NCI-H187 treated with DMSO at 0.1 percent for 48 hours (cell line): Measurements from ENCODE around the gene SGSH.

Experiments
- DNase-seq: peaks from one replicate; lab custom pipeline; 2025; lab: John Stamatoyannopoulos, UW

Gene SGSH

GRCh38 chr17:80183581-80184422, 36.3 kb downstream of the SGSH start:
- DNase-seq: no peak

GRCh38 chr17:80182845-80183223, 37.3 kb downstream of the SGSH start:
- DNase-seq: no peak

GRCh38 chr17:80182118-80182844, 37.9 kb downstream of the SGSH start:
- no peak for DNase-seq

- no peak for DNase-seq
These were observed 38.7 kb downstream of the SGSH start for GRCh38 chr17:80181431-80181830.

- DNase-seq: no peak
These were observed 39.9 kb downstream of the SGSH start for GRCh38 chr17:80180192-80180591.

GRCh38 chr17:80177986-80178595, 42.0 kb downstream of the SGSH start:
- DNase-seq: no peak

GRCh38 chr17:80176757-80177156, 43.4 kb downstream of the SGSH start:
- no peak for DNase-seq

GRCh38 chr17:80173916-80174315, 46.2 kb downstream of the SGSH start:
- DNase-seq: no peak

- DNase-seq: no peak
These were observed 47.0 kb downstream of the SGSH start for GRCh38 chr17:80173126-80173525.

- DNase-seq: no peak
These were observed 48.5 kb downstream of the SGSH start for GRCh38 chr17:80171681-80172080.

GRCh38 chr17:80169784-80170500, 50.2 kb downstream of the SGSH start, which contains the start of gene CARD14:
CARD14 (plus strand) TSS chr17:80170030; CDS start chr17:80181439, 11,409 bp downstream.
- DNase-seq: no peak

- DNase-seq: no peak
These were observed 51.0 kb downstream of the SGSH start for GRCh38 chr17:80169107-80169506.

- no peak for DNase-seq
These were observed 51.8 kb downstream of the SGSH start for GRCh38 chr17:80168371-80168770.

GRCh38 chr17:80166446-80166845, 53.7 kb downstream of the SGSH start:
- no peak for DNase-seq

- DNase-seq: no peak
These were observed 55.9 kb downstream of the SGSH start for GRCh38 chr17:80164185-80164584.

GRCh38 chr17:80163336-80163735, 56.8 kb downstream of the SGSH start:
- no peak for DNase-seq

GRCh38 chr17:80160536-80160935, 59.6 kb downstream of the SGSH start:
- no peak for DNase-seq
